Measurements from ENCODE around the gene ARHGDIG.
A peak's percentile ranks its signal among the peaks of the same experiment; 100 is the strongest.

The ARHGDIG gene

DNA sequence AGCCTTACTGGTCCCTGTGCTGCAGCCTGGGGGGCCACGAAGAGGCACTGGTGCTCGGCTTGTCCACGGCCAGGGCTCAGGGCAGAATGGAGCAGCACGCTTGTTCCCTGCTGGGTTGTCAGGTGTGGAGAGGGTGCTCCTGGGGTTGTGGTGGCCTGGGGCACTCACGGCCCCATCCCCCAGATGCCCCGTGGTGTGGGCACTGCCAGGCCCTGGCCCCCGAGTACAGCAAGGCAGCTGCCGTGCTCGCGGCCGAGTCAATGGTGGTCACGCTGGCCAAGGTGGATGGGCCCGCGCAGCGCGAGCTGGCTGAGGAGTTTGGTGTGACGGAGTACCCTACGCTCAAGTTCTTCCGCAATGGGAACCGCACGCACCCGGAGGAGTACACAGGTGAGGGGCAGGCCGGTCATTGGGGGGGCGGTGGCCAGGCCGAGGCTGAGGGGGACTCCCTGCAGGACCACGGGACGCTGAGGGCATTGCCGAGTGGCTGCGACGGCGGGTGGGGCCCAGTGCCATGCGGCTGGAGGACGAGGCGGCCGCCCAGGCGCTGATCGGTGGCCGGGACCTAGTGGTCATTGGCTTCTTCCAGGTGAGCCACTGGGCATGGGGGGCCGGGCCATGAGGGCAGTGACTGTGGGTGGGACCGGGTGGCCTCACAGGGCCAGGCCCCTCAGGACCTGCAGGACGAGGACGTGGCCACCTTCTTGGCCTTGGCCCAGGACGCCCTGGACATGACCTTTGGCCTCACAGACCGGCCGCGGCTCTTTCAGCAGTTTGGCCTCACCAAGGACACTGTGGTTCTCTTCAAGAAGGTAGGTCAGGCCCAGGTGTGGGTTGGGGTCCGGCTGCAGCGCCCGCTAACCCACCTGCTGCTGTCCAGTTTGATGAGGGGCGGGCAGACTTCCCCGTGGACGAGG lies 4.1 kb downstream of the ARHGDIG start:
- ChIA-PET POLR2A (interaction anchor here (0.5 kb wide), 1 partner anchor 44 kb away, joined by 6 read pairs; no protein-coding TSS in a partner anchor), CTCF (no interaction called here)
- Histone ChIP-seq H3K9me3 (ENCODE audit: control extremely low read depth in 1 of 5, control insufficient read depth in 4 of 5, insufficient read depth in 2 of 5, low read depth in 1 of 5, low read length in 4 of 5) (peaks cover 0 to 3% (median 0%) of the 10 kb centered on the region in 5 experiments), H3K36me3 (ENCODE audit: control insufficient read depth in 4 of 4, insufficient read depth in 4 of 4, low read length in 3 of 4) (peaks cover 0 to 30% (median 24%) of the 10 kb centered on the region in 4 experiments), H3K4me3 (ENCODE audit: control insufficient read depth in 1 of 7, extremely low read depth in 1 of 7, insufficient read depth in 4 of 7, low read depth in 2 of 7, low read length in 6 of 7) (no peak overlapping the region), H3K4me1 (ENCODE audit: control extremely low read depth in 1 of 4, control insufficient read depth in 4 of 4, insufficient read depth in 4 of 4, low read length in 3 of 4) (peaks cover 0 to 16% (median 11%) of the 10 kb centered on the region in 4 experiments), H3K27me3 (replicated peaks in 2 of 5; ENCODE audit: control insufficient read depth in 4 of 5, insufficient read depth in 5 of 5, low read length in 4 of 5) (peaks cover 0 to 24% (median 0%) of the 10 kb centered on the region in 5 experiments), H3K27ac (ENCODE audit: insufficient read depth in 1 of 2, low read depth in 1 of 2, low read length in 2 of 2, poor library complexity in 1 of 2, severe bottlenecking in 2 of 2) (no peak overlapping the region)
- no peak for DNase-seq
- 95% methylated on average over 45 of the region's 52 CpGs for WGBS (ENCODE audit: insufficient coverage)

DNA sequence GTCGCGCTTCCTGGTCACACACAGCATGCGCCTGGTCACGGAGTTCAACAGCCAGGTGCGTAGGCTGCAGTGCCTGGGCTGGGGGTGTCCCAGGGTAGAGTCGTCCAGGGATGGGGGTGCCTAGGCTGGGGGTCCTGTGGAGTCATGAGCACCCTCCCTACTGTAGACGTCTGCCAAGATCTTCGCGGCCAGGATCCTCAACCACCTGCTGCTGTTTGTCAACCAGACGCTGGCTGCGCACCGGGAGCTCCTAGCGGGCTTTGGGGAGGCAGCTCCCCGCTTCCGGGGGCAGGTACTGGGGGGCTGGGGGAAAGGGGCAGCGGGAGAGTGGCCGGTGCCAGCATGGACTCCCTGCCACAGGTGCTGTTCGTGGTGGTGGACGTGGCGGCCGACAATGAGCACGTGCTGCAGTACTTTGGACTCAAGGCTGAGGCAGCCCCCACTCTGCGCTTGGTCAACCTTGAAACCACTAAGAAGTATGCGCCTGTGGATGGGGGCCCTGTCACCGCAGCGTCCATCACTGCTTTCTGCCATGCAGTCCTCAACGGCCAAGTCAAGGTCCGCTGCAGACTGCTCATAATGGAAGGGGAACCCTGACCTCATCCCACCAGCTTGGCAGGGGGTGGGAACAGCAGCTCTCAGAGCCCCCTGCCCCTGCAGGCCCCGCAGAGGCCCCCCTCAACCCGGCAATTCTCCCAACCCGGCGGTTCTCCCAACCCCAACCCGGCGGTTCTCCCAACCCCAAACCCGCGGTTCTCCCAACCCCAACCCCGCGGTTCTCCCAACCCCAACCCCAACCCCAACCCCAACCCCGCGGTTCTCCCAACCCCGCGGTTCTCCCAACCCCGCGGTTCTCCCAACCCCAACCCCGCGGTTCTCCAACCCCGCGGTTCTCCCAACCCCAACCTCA lies 5.0 kb downstream of the ARHGDIG start:
- POLR2A ChIA-PET: no interaction called here
- CTCF ChIA-PET: no interaction called here
- H3K27me3 ChIP-seq (replicated peaks in 2 of 5; ENCODE audit: control insufficient read depth in 4 of 5, insufficient read depth in 5 of 5, low read length in 4 of 5): peaks cover 0 to 17% (median 0%) of the 10 kb centered on the region in 5 experiments
- 94% methylated on average over 28 of the region's 48 CpGs for WGBS (ENCODE audit: insufficient coverage)
- no peak overlapping the region for H3K27ac ChIP-seq (ENCODE audit: insufficient read depth in 1 of 2, low read depth in 1 of 2, low read length in 2 of 2, poor library complexity in 1 of 2, severe bottlenecking in 2 of 2)
- H3K4me3 ChIP-seq (ENCODE audit: control insufficient read depth in 1 of 7, extremely low read depth in 1 of 7, insufficient read depth in 4 of 7, low read depth in 2 of 7, low read length in 6 of 7): no peak overlapping the region
- peaks cover 0 to 3% (median 0%) of the 10 kb centered on the region in 5 experiments for H3K9me3 ChIP-seq (ENCODE audit: control extremely low read depth in 1 of 5, control insufficient read depth in 4 of 5, insufficient read depth in 2 of 5, low read depth in 1 of 5, low read length in 4 of 5)
- peaks cover 3 to 40% (median 31%) of the 10 kb centered on the region in 4 experiments for H3K36me3 ChIP-seq (ENCODE audit: control insufficient read depth in 4 of 4, insufficient read depth in 4 of 4, low read length in 3 of 4)
- DNase-seq: peak in 2 of 3 donors; percentile 33 to 34
- H3K4me1 ChIP-seq (ENCODE audit: control extremely low read depth in 1 of 4, control insufficient read depth in 4 of 4, insufficient read depth in 4 of 4, low read length in 3 of 4): peaks cover 0 to 8% (median 6%) of the 10 kb centered on the region in 4 experiments

- ChIA-PET CTCF (interaction anchor here (0.8 kb wide), 1 partner anchor 17 kb away, joined by 3 read pairs; no protein-coding TSS in a partner anchor), POLR2A (no interaction called here)
- H3K27ac ChIP-seq (ENCODE audit: insufficient read depth in 1 of 2, low read depth in 1 of 2, low read length in 2 of 2, poor library complexity in 1 of 2, severe bottlenecking in 2 of 2): no peak overlapping the region
- DNase-seq: no peak
- peaks cover 0 to 3% (median 0%) of the 10 kb centered on the region in 5 experiments for H3K9me3 ChIP-seq (ENCODE audit: control extremely low read depth in 1 of 5, control insufficient read depth in 4 of 5, insufficient read depth in 2 of 5, low read depth in 1 of 5, low read length in 4 of 5)
- no peaks in the 10 kb centered on the region for H3K4me1 ChIP-seq (ENCODE audit: control extremely low read depth in 1 of 4, control insufficient read depth in 4 of 4, insufficient read depth in 4 of 4, low read length in 3 of 4)
- peaks cover 0 to 5% (median 0%) of the 10 kb centered on the region in 5 experiments for H3K27me3 ChIP-seq (replicated peaks in 2 of 5; ENCODE audit: control insufficient read depth in 4 of 5, insufficient read depth in 5 of 5, low read length in 4 of 5)
- H3K36me3 ChIP-seq (ENCODE audit: control insufficient read depth in 4 of 4, insufficient read depth in 4 of 4, low read length in 3 of 4): peaks cover 3 to 53% (median 43%) of the 10 kb centered on the region in 4 experiments
- WGBS (ENCODE audit: insufficient coverage): 95% methylated on average over 20 of the region's 22 CpGs
- no peak overlapping the region for H3K4me3 ChIP-seq (ENCODE audit: control insufficient read depth in 1 of 7, extremely low read depth in 1 of 7, insufficient read depth in 4 of 7, low read depth in 2 of 7, low read length in 6 of 7)
Observed at GRCh38 chr16:286491-287297, 6.3 kb downstream of the ARHGDIG start.

DNA sequence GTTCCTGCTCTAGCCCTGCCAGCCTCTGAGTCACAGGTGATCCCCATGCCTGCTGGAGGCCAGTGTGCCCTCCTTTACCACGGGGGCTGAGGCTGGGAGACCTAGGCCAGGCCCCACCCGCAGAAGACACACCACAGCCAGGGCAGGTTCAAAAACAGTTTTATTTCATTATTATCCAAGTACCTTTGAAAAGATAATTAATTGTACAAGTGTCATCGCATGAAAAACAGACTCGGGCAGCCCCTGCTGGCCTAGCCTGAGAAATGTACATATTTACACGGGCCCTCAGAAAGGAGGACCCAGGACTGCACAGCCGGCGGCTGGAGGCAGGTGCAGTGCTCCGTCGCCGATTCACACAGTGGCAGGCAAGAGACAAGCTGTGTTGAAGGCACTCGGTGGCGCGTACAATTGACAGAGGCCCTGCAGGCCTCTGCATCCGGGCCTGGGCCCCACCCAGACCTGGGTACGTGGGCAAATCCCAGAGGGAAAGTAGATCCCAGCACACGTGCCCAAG lies 7.0 kb downstream of the ARHGDIG start:
- peaks cover 3 to 59% (median 49%) of the 10 kb centered on the region in 4 experiments for H3K36me3 ChIP-seq (ENCODE audit: control insufficient read depth in 4 of 4, insufficient read depth in 4 of 4, low read length in 3 of 4)
- no peaks in the 10 kb centered on the region for H3K27me3 ChIP-seq (replicated peaks in 2 of 5; ENCODE audit: control insufficient read depth in 4 of 5, insufficient read depth in 5 of 5, low read length in 4 of 5)
- ChIA-PET POLR2A (no interaction called here), CTCF (interaction anchor here (0.8 kb wide), 1 partner anchor 17 kb away, joined by 3 read pairs; no protein-coding TSS in a partner anchor)
- H3K4me1 ChIP-seq (ENCODE audit: control extremely low read depth in 1 of 4, control insufficient read depth in 4 of 4, insufficient read depth in 4 of 4, low read length in 3 of 4): no peaks in the 10 kb centered on the region
- WGBS (ENCODE audit: insufficient coverage): 92% methylated on average over 14 of the region's 16 CpGs
- H3K27ac ChIP-seq (ENCODE audit: insufficient read depth in 1 of 2, low read depth in 1 of 2, low read length in 2 of 2, poor library complexity in 1 of 2, severe bottlenecking in 2 of 2): no peak overlapping the region
- H3K4me3 ChIP-seq (ENCODE audit: control insufficient read depth in 1 of 7, extremely low read depth in 1 of 7, insufficient read depth in 4 of 7, low read depth in 2 of 7, low read length in 6 of 7): no peak overlapping the region
- DNase-seq: no peak
- H3K9me3 ChIP-seq (ENCODE audit: control extremely low read depth in 1 of 5, control insufficient read depth in 4 of 5, insufficient read depth in 2 of 5, low read depth in 1 of 5, low read length in 4 of 5): peaks cover 0 to 3% (median 0%) of the 10 kb centered on the region in 5 experiments

DNA sequence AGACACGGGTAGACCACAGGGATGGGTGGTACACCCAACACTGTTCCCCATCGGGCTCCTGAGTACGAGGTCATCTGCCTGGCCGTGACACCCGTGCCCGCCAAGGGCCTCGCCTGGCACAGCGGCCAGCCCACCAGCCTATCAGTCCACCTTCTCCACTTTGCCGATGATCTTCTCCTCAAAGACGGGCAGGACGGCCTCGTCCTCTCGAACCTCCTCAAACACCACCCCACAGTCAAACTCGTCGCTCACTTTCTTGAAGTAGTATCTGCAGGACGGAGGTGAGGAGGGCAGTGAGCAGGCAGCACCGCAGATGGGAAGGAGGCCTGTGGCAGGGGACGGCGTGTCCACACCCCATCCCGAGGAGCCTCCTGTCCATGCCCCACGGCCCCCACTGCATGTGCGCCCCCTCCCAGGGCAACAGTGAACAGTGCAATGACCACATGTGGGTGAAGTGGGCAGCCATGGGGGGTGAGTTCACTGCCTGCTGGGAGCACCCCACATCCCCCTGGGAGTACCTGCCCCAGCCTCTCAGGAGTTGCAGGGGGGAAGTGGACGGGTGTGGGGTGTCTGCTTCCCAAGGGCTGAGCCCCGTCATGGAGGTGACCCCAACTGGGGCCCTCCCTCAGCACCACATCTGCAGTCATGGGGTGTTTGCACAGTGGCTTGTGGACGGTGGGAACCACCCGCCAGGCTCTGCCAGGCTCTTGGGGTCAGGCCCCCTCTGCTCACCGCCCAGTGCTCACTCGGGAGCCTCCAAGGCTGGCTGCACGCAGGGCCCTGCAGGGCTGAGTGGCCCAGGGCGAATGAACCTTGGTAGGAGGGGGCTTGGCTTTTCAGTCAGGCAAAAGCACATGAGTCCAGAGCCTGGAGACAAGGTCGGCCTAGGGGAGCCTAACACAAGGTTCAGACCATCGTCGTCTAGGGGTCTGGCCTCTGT lies 7.9 kb downstream of the ARHGDIG start:
- WGBS (ENCODE audit: insufficient coverage): 96% methylated on average over 26 of the region's 33 CpGs
- POLR2A ChIA-PET: no interaction called here
- Histone ChIP-seq H3K36me3 (ENCODE audit: control insufficient read depth in 4 of 4, insufficient read depth in 4 of 4, low read length in 3 of 4) (peaks cover 3 to 68% (median 55%) of the 10 kb centered on the region in 4 experiments), H3K27me3 (replicated peaks in 2 of 5; ENCODE audit: control insufficient read depth in 4 of 5, insufficient read depth in 5 of 5, low read length in 4 of 5) (no peaks in the 10 kb centered on the region), H3K4me3 (ENCODE audit: control insufficient read depth in 1 of 7, extremely low read depth in 1 of 7, insufficient read depth in 4 of 7, low read depth in 2 of 7, low read length in 6 of 7) (no peak overlapping the region), H3K27ac (ENCODE audit: insufficient read depth in 1 of 2, low read depth in 1 of 2, low read length in 2 of 2, poor library complexity in 1 of 2, severe bottlenecking in 2 of 2) (no peak overlapping the region), H3K9me3 (ENCODE audit: control extremely low read depth in 1 of 5, control insufficient read depth in 4 of 5, insufficient read depth in 2 of 5, low read depth in 1 of 5, low read length in 4 of 5) (peaks cover 0 to 3% (median 0%) of the 10 kb centered on the region in 5 experiments), H3K4me1 (ENCODE audit: control extremely low read depth in 1 of 4, control insufficient read depth in 4 of 4, insufficient read depth in 4 of 4, low read length in 3 of 4) (no peaks in the 10 kb centered on the region)
- CTCF ChIA-PET: no interaction called here
- no peak for DNase-seq
